Upper lobe of left lung (tissue), 4 donors: ENCODE results near the gene APOBEC3B.
"Not testable (repeated sequence)": the region's sequence is repeated elsewhere in the genome, so short reads cannot be mapped to it uniquely, and the experiment has no call there.

Experiments
- CTCF ChIP-seq, 6 experiments: fragments of 450-650 bp in 4 of 6; fragments of 200-600 bp in 2 of 6; sonication (generic) in 2 of 6; IDR thresholded peaks; one replicate each; pipeline ENCODE4 v1.5.1; 2016 to 2019; ENCODE audit warnings: antibody characterized with exemption in 6 of 6
- POLR2A ChIP-seq, 4 donors: fragments of 450-650 bp; IDR thresholded peaks; one replicate each; pipeline ENCODE4 v1.5.1; 2016 to 2017; ENCODE audit warnings: antibody characterized with exemption in 4 of 4, mild to moderate bottlenecking in 2 of 4

- TF ChIP-seq CTCF, POLR2A (IDR thresholded peaks at IDR 0.05): not testable (repeated sequence)
Observed at GRCh38 chr22:39020021-39020651, 38.0 kb downstream of the APOBEC3B start.
